Prostate gland (tissue), 2 donors: Measurements from ENCODE around the gene FHL2.

Source experiments
- POLR2A ChIP-seq: fragments of 450-650 bp; IDR thresholded peaks from one replicate; pipeline ENCODE4 v1.6.1; 2016; ENCODE audit warnings: antibody characterized with exemption, mild to moderate bottlenecking
- POLR2AphosphoS5 ChIP-seq: sonication (generic); formaldehyde crosslinking; IDR thresholded peaks from one replicate; pipeline ENCODE4 v1.6.1; 2017; ENCODE audit warnings: antibody characterized with exemption
- TF ChIP-seq, protein P1 (sequence below), 4 experiments: fragments of 200-600 bp in 2 of 4; fragments of 450-650 bp in 2 of 4; sonication (generic) in 2 of 4; IDR thresholded peaks; 1 replicate in 3 of 4; 2 replicates in 1 of 4; pipeline ENCODE4 v1.5.1; 2016 to 2019; ENCODE audit warnings: antibody characterized with exemption in 4 of 4, mild to moderate bottlenecking in 2 of 4, moderate library complexity in 2 of 4

DNA sequence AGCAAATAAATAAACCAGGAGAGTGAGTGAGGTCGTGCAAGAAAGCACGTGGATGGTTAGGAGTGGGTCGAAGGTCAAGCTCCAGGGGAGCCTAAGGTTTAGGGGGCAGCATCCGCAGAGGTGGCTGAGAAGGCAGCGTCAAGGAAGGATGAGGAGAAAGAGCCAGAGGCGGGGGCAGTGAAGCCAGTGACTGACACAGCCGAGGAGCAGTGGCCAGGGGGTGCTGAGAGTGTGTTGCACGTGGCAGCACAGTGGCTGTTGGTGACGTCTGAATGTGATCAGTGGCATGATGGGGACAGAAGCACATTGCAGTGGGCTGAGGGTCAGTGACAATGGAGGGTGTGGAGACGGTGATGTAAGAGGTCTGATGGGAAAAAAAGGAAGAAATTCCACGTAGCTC, 13.7 kb upstream of the FHL2 start:
- no peak for TF ChIP-seq POLR2AphosphoS5
- TF ChIP-seq, protein P1, sequence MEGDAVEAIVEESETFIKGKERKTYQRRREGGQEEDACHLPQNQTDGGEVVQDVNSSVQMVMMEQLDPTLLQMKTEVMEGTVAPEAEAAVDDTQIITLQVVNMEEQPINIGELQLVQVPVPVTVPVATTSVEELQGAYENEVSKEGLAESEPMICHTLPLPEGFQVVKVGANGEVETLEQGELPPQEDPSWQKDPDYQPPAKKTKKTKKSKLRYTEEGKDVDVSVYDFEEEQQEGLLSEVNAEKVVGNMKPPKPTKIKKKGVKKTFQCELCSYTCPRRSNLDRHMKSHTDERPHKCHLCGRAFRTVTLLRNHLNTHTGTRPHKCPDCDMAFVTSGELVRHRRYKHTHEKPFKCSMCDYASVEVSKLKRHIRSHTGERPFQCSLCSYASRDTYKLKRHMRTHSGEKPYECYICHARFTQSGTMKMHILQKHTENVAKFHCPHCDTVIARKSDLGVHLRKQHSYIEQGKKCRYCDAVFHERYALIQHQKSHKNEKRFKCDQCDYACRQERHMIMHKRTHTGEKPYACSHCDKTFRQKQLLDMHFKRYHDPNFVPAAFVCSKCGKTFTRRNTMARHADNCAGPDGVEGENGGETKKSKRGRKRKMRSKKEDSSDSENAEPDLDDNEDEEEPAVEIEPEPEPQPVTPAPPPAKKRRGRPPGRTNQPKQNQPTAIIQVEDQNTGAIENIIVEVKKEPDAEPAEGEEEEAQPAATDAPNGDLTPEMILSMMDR (IDR thresholded peaks at IDR 0.05) = no peak
- TF ChIP-seq POLR2A = no peak
